CD14-positive monocyte (primary cell): ENCODE results near the gene EDN2. TPM values are rescaled to one million over a fixed set of nuclear protein-coding genes. Genes with fewer than 3 reads are reported as not detected.

Experiments used
- DNase-seq, 3 donors: peaks; one replicate each; pipeline ENCODE4 v3.0.0-alpha.2; 2011 to 2022
- H2AFZ ChIP-seq: 2 replicates; pipeline ENCODE4 v1.6.0; 2012; ENCODE audit warnings: mild to moderate bottlenecking, low read depth, low read length, inconsistent platforms; ENCODE audit not compliant: insufficient read depth, poor library complexity, severe bottlenecking
- H3K27ac ChIP-seq, 2 donors: 1 replicate in 1 of 2; 2 replicates in 1 of 2; pipeline ENCODE4 v1.5.1; 2012 to 2013; ENCODE audit warnings: low read length in 2 of 2, control low read depth in 1 of 2, inconsistent platforms in 1 of 2, low read depth in 1 of 2, mild to moderate bottlenecking in 1 of 2
- H3K27me3 ChIP-seq, 2 donors: one replicate each; pipeline versions ENCODE4 v1.6.0 to v1.6.1; 2011 to 2013; ENCODE audit warnings: low read length in 2 of 2; ENCODE audit not compliant: control insufficient read depth in 2 of 2, insufficient read depth in 2 of 2
- H3K36me3 ChIP-seq, 2 donors: replicated peaks in 1 of 2; 1 replicate in 1 of 2; 2 replicates in 1 of 2; pipeline versions ENCODE4 v1.5.1 to v1.6.1; 2012 to 2013; ENCODE audit warnings: low read length in 2 of 2, control low read depth in 1 of 2, inconsistent platforms in 1 of 2, mild to moderate bottlenecking in 1 of 2; ENCODE audit not compliant: insufficient read depth in 2 of 2, control insufficient read depth in 1 of 2
- H3K4me1 ChIP-seq, 2 donors: 1 replicate in 1 of 2; 2 replicates in 1 of 2; pipeline versions ENCODE4 v1.5.1 to v1.6.1; 2012 to 2013; ENCODE audit warnings: low read length in 2 of 2, control low read depth in 1 of 2, inconsistent platforms in 1 of 2, mild to moderate bottlenecking in 1 of 2, moderate library complexity in 1 of 2; ENCODE audit not compliant: insufficient read depth in 2 of 2, control insufficient read depth in 1 of 2
- H3K4me2 ChIP-seq: replicated peaks from 2 replicates; pipeline ENCODE3; 2012; ENCODE audit warnings: low read length, moderate library complexity, mild to moderate bottlenecking; ENCODE audit not compliant: poor library complexity, severe bottlenecking; ENCODE audit errors: extremely low read depth
- H3K4me3 ChIP-seq, 3 experiments: fragments of 200-600 bp in 1 of 3; sonication (generic) in 1 of 3; replicated peaks in 1 of 3; 1 replicate in 2 of 3; 2 replicates in 1 of 3; pipeline ENCODE4 v1.5.1; 2011 to 2013; ENCODE audit warnings: low read length in 3 of 3, mild to moderate bottlenecking in 3 of 3, control low read depth in 2 of 3, low read depth in 2 of 3, inconsistent platforms in 1 of 3, moderate library complexity in 1 of 3
- H3K79me2 ChIP-seq: 2 replicates; pipeline ENCODE4 v1.6.0; 2012; ENCODE audit warnings: mild to moderate bottlenecking, control low read depth, inconsistent platforms, low read length, moderate library complexity; ENCODE audit not compliant: insufficient read depth
- H3K9ac ChIP-seq: 2 replicates; pipeline ENCODE4 v1.6.0; 2017; ENCODE audit warnings: low read length, mild to moderate bottlenecking; ENCODE audit not compliant: insufficient read depth, poor library complexity, severe bottlenecking
- H3K9me3 ChIP-seq, 2 donors: replicated peaks in 1 of 2; 1 replicate in 1 of 2; 2 replicates in 1 of 2; pipeline versions ENCODE4 v1.5.1 to v1.6.1; 2012 to 2013; ENCODE audit warnings: low read length in 2 of 2, control low read depth in 1 of 2; ENCODE audit not compliant: control insufficient read depth in 1 of 2, insufficient read depth in 1 of 2
- H4K20me1 ChIP-seq: 2 replicates; pipeline ENCODE4 v1.6.0; 2012; ENCODE audit warnings: mild to moderate bottlenecking, low read length, control low read depth, moderate library complexity; ENCODE audit not compliant: insufficient read depth
- H3K27ac Mint-ChIP-seq, 7 donors: one replicate each; pipeline ENCODE4 v1.8.0; 2020; ENCODE audit warnings: mild to moderate bottlenecking in 7 of 7, mixed read lengths in 7 of 7, moderate library complexity in 6 of 7, inconsistent platforms in 2 of 7
- H3K27me3 Mint-ChIP-seq, 3 donors: one replicate each; pipeline ENCODE4 v1.8.0; 2021 to 2022; ENCODE audit warnings: low read depth in 3 of 3, mild to moderate bottlenecking in 3 of 3, mixed read lengths in 3 of 3, moderate library complexity in 3 of 3, inconsistent platforms in 1 of 3
- H3K36me3 Mint-ChIP-seq, 2 donors: one replicate each; pipeline ENCODE4 v1.8.0; 2020; ENCODE audit warnings: mixed read lengths in 2 of 2, inconsistent platforms in 1 of 2, mild to moderate bottlenecking in 1 of 2
- H3K4me1 Mint-ChIP-seq: one replicate; pipeline ENCODE4 v1.8.0; 2020; ENCODE audit warnings: mild to moderate bottlenecking, mixed read lengths
- H3K4me3 Mint-ChIP-seq, 2 donors: one replicate each; pipeline ENCODE4 v1.8.0; 2020; ENCODE audit warnings: mild to moderate bottlenecking in 2 of 2, mixed read lengths in 2 of 2, moderate library complexity in 1 of 2
- H3K9me3 Mint-ChIP-seq, 7 donors: one replicate each; pipeline ENCODE4 v1.8.0; 2020 to 2022; ENCODE audit warnings: mixed read lengths in 7 of 7, mild to moderate bottlenecking in 6 of 7, moderate library complexity in 6 of 7, inconsistent platforms in 2 of 7
- CTCF ChIP-seq: fragments of 200-600 bp; IDR thresholded peaks from one replicate; pipeline ENCODE4 v1.8.0; 2022; ENCODE audit warnings: antibody characterized with exemption, mild to moderate bottlenecking
- WGBS: methylation state at CpG from one replicate; pipeline ENCODE4 v1.1.5; 2013; ENCODE audit warnings: missing lambda C conversion rate; ENCODE audit not compliant: insufficient coverage; 5-methylcytosine and 5-hydroxymethylcytosine counted together
- intact Hi-C, 2 donors: fragments of 100-400 bp; cut with micrococcal nuclease; formaldehyde crosslinking; loops; one replicate each; pipeline versions ENCODE4 v1.15.0 to v1.15.1; 2023
- polyA plus RNA-seq, 3 donors: library from polyadenylated mRNA; depleted of rRNA in 1 of 3; unstranded in 2 of 3; stranded (reverse) in 1 of 3; fragments of 300-500 nt in 2 of 3; fragments of >200 nt in 1 of 3; fragmentation: Illumina TruSeq in 2 of 3; gene quantifications; 1 replicate in 2 of 3; 2 replicates in 1 of 3; pipeline ENCODE4 v1.2.3, GENCODE V29; 2012 to 2021

The EDN2 gene
- polyA plus RNA-seq, 3 donors, result not detected

- H3K79me2 ChIP-seq, result no peaks in the 10 kb centered on the region
- H2AFZ ChIP-seq, result no peak overlapping the region
- 97% methylated on average over 4 of the region's 4 CpGs for WGBS
- Mint-ChIP-seq H3K36me3 (peaks cover 26 to 28% of the 10 kb centered on the region in 2 donors), H3K4me3 (no peak overlapping the region), H3K4me1 (peaks cover 1% of the 10 kb centered on the region), H3K27me3 (peaks cover 1 to 5% (median 2%) of the 10 kb centered on the region in 3 donors), H3K9me3 (peaks cover 0 to 16% (median 1%) of the 10 kb centered on the region in 7 donors), H3K27ac (no peak overlapping the region)
- H3K4me2 ChIP-seq, result no peak overlapping the region
- H3K4me1 ChIP-seq, result no peaks in the 10 kb centered on the region
- TF ChIP-seq CTCF, result no peak
- H3K27ac ChIP-seq, result no peak overlapping the region
- peaks cover 8% of the 10 kb centered on the region for H4K20me1 ChIP-seq
- H3K36me3 ChIP-seq, result peaks cover 7 to 34% of the 10 kb centered on the region in 2 donors
- H3K27me3 ChIP-seq, result no peaks in the 10 kb centered on the region
- no peak overlapping the region for H3K4me3 ChIP-seq
- H3K9me3 ChIP-seq, result peaks cover 0 to 3% of the 10 kb centered on the region in 2 donors
- intact Hi-C loops, result no loop called here
- no peak for DNase-seq
- no peak overlapping the region for H3K9ac ChIP-seq
Measured at GRCh38 chr1:41526956-41527561, 42.6 kb upstream of the EDN2 start.

DNA sequence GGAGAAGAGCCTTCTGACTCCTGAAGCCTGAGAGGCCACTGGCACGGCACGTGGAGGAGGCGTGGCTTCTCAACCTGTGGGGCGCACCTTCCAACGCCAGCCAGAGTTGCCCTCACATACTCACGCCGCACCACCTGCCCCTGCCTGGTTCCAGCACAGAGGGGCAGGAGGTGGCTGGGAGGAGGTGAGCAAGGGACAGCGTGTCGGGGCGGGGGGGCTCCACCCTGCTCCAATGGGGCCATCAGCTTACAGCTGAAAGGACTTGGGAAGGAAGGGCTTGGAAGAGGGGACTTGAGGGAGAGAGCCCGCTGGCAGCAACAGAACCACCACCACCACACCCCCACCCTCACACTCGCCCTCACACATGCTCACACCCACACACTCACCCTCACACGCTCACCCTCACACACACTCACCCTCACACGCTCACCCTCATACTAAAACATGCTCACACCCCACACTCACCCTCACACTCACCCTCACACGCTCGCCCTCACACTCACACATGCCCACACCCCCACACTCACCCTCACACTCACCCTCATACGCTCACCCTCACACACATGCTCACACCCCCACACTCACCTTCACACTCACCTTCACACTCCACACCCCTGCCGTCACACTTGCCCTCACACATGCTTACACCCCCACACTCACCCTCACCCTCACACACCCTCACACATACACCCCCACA, 41.6 kb upstream of the EDN2 start:
- H2AFZ ChIP-seq, result no peak overlapping the region
- no peaks in the 10 kb centered on the region for H3K79me2 ChIP-seq
- 98% methylated on average over 9 of the region's 18 CpGs for WGBS
- no peaks in the 10 kb centered on the region for H3K4me1 ChIP-seq
- no peak overlapping the region for H3K4me3 ChIP-seq
- Mint-ChIP-seq H3K9me3 (peaks cover 0 to 16% (median 1%) of the 10 kb centered on the region in 7 donors), H3K27me3 (peaks cover 1 to 5% (median 2%) of the 10 kb centered on the region in 3 donors), H3K4me1 (peaks cover 9% of the 10 kb centered on the region), H3K4me3 (no peak overlapping the region), H3K27ac (no peak overlapping the region), H3K36me3 (peaks cover 27 to 33% of the 10 kb centered on the region in 2 donors)
- H4K20me1 ChIP-seq, result peaks cover 7% of the 10 kb centered on the region
- intact Hi-C loops, result no loop called here
- TF ChIP-seq CTCF, result no peak
- H3K27ac ChIP-seq, result no peak overlapping the region
- peaks cover 0 to 3% of the 10 kb centered on the region in 2 donors for H3K9me3 ChIP-seq
- peaks cover 7 to 36% of the 10 kb centered on the region in 2 donors for H3K36me3 ChIP-seq
- no peaks in the 10 kb centered on the region for H3K27me3 ChIP-seq
- H3K9ac ChIP-seq, result no peak overlapping the region
- no peak for DNase-seq
- H3K4me2 ChIP-seq, result no peak overlapping the region
